G401 (cell line): ENCODE measurements around the gene SIX3. TPM values are rescaled to one million over a fixed set of nuclear protein-coding genes. Genes with fewer than 3 reads are reported as not detected.

Experiments used
- DNase-seq: peaks from one replicate; pipeline ENCODE4 v3.0.0-alpha.2; 2015; ENCODE audit warnings: low spot score
- in situ Hi-C: cut with HindIII; loops from 2 replicates; pipeline ENCODE4 v1.10.0; 2016; ENCODE audit warnings: low sequenced_read_pairs, mixed read lengths
- total RNA-seq: library from RNA; depleted of rRNA; stranded (reverse); fragments of >200 nt; shearing (Covaris generic); gene quantifications from 2 replicates; pipeline ENCODE4 v1.2.3, GENCODE V29; 2014

SIX3 gene
- total RNA-seq, 1 experiment from 2014 or later = not detected

- in situ Hi-C loops = no loop called here
- no peak for DNase-seq
These were observed 11.4 kb downstream of the SIX3 start for GRCh38 chr2:44952806-44953498.

GRCh38 chr2:44953499-44953883 lies 12.0 kb downstream of the SIX3 start:
- DNase-seq = no peak
- in situ Hi-C loops = no loop called here

GRCh38 chr2:44954447-44954888 lies 13.0 kb downstream of the SIX3 start:
- in situ Hi-C loops = no loop called here
- DNase-seq = no peak

- in situ Hi-C loops = no loop called here
- no peak for DNase-seq
These were observed 13.5 kb downstream of the SIX3 start for GRCh38 chr2:44954889-44955592.

GRCh38 chr2:44955593-44956392 lies 14.3 kb downstream of the SIX3 start:
- DNase-seq = peak; percentile 60
- in situ Hi-C loops = no loop called here

GRCh38 chr2:44956843-44957242 lies 15.3 kb downstream of the SIX3 start:
- in situ Hi-C loops = no loop called here
- DNase-seq = no peak

- DNase-seq = no peak
- in situ Hi-C loops = no loop called here
These were observed 16.3 kb downstream of the SIX3 start for GRCh38 chr2:44957656-44958327.

- in situ Hi-C loops = no loop called here
- DNase-seq = no peak
These were observed 18.4 kb downstream of the SIX3 start for GRCh38 chr2:44959855-44960254.

GRCh38 chr2:44960871-44961270 lies 19.4 kb downstream of the SIX3 start:
- no peak for DNase-seq
- in situ Hi-C loops = no loop called here

GRCh38 chr2:44962176-44962695 lies 20.7 kb downstream of the SIX3 start:
- no peak for DNase-seq
- in situ Hi-C loops = no loop called here

- no peak for DNase-seq
- in situ Hi-C loops = no loop called here
These were observed 23.3 kb downstream of the SIX3 start for GRCh38 chr2:44964752-44965236.

- in situ Hi-C loops = no loop called here
- no peak for DNase-seq
These were observed 24.2 kb downstream of the SIX3 start for GRCh38 chr2:44965684-44966083.

- in situ Hi-C loops = no loop called here
- DNase-seq = no peak
These were observed 25.6 kb downstream of the SIX3 start for GRCh38 chr2:44967056-44967455.

- in situ Hi-C loops = no loop called here
- no peak for DNase-seq
These were observed 26.4 kb downstream of the SIX3 start for GRCh38 chr2:44967727-44968432.

GRCh38 chr2:44969936-44970335 lies 28.4 kb downstream of the SIX3 start:
- in situ Hi-C loops = no loop called here
- no peak for DNase-seq

GRCh38 chr2:44970846-44971450 lies 29.4 kb downstream of the SIX3 start:
- in situ Hi-C loops = no loop called here
- no peak for DNase-seq

- no peak for DNase-seq
- in situ Hi-C loops = no loop called here
These were observed 31.5 kb downstream of the SIX3 start for GRCh38 chr2:44972771-44973535.
